Panc1 (cell line): ENCODE results near the gene MYT1. TPM values are rescaled to one million over a fixed set of nuclear protein-coding genes. Genes with fewer than 3 reads are reported as not detected.

Experiments used
- ATAC-seq: fragments of 200-7000 bp; cut with Tn5 transposase; 2 replicates; pipeline ENCODE4 v1.9.1; 2020; ENCODE audit warnings: mild to moderate bottlenecking, moderate library complexity
- BruUV-seq: library from RNA; stranded (reverse); fragments of 400-500 nt; replicated peaks from 2 replicates; lab custom pipeline; 2021; lab: Mats Ljungman, UMichigan
- CTCF ChIA-PET: fragments of 300-600 bp; sonication (Branson Sonifier 250); formaldehyde crosslinking; loops from one replicate; lab custom pipeline; 2022; ENCODE audit warnings: antibody characterized with exemption; lab: Charles Lee
- POLR2A ChIA-PET: fragments of 300-600 bp; sonication (Branson Sonifier 250); formaldehyde crosslinking; loops from one replicate; lab custom pipeline; 2022; ENCODE audit warnings: antibody characterized with exemption; lab: Charles Lee
- DNase-seq: peaks from one replicate; pipeline ENCODE4 v3.0.0-alpha.2; 2010; ENCODE audit warnings: low read depth, low spot score
- H3K27ac ChIP-seq: 2 replicates; pipeline ENCODE4 v1.5.1; 2011; ENCODE audit warnings: mild to moderate bottlenecking, low read length, inconsistent platforms
- H3K27me3 ChIP-seq: fragments of 200-500 bp; sonication (Bioruptor generic); 2 replicates; pipeline ENCODE4 v1.6.0; 2014; ENCODE audit warnings: low read length, inconsistent platforms; ENCODE audit not compliant: control insufficient read depth, insufficient read depth
- H3K36me3 ChIP-seq: fragments of 200-500 bp; sonication (Bioruptor generic); 2 replicates; pipeline ENCODE4 v1.5.1; 2014; ENCODE audit warnings: inconsistent platforms, mild to moderate bottlenecking, low read length, moderate library complexity; ENCODE audit not compliant: control insufficient read depth, insufficient read depth
- H3K4me1 ChIP-seq: 2 replicates; pipeline ENCODE4 v1.5.1; 2011; ENCODE audit warnings: inconsistent platforms, mild to moderate bottlenecking, low read length, moderate library complexity; ENCODE audit not compliant: control insufficient read depth, insufficient read depth
- H3K4me3 ChIP-seq, 2 experiments: 2 replicates each; pipeline ENCODE4 v1.5.1; 2011 to 2012; ENCODE audit warnings: low read depth in 2 of 2, low read length in 2 of 2, mild to moderate bottlenecking in 2 of 2, inconsistent platforms in 1 of 2, moderate library complexity in 1 of 2
- H3K9me3 ChIP-seq: fragments of 200-500 bp; sonication (Bioruptor generic); 2 replicates; pipeline ENCODE4 v1.5.1; 2014; ENCODE audit warnings: low read depth, mild to moderate bottlenecking, inconsistent platforms, low read length, moderate library complexity; ENCODE audit not compliant: control insufficient read depth, insufficient read depth
- POLR2AphosphoS5 ChIP-seq: IDR thresholded peaks from 2 replicates; pipeline ENCODE4 v1.6.1; 2012; ENCODE audit warnings: mild to moderate bottlenecking, low read depth, low read length, moderate library complexity
- REST ChIP-seq, 2 experiments: IDR thresholded peaks; 2 replicates each; pipeline ENCODE4 v1.6.1; 2011 to 2012; ENCODE audit warnings: low read depth in 2 of 2, control low read depth in 1 of 2, low read length in 1 of 2, mild to moderate bottlenecking in 1 of 2, moderate library complexity in 1 of 2; ENCODE audit not compliant: insufficient read depth in 1 of 2
- SIN3A ChIP-seq: IDR thresholded peaks from 2 replicates; pipeline ENCODE4 v1.6.1; 2012; ENCODE audit warnings: low read depth, mild to moderate bottlenecking, low read length, moderate library complexity, borderline replicate concordance; ENCODE audit not compliant: insufficient read depth
- TCF7L2 ChIP-seq: IDR thresholded peaks from 2 replicates; pipeline ENCODE4 v1.6.1; 2011; ENCODE audit warnings: mild to moderate bottlenecking, low read depth, low read length, inconsistent platforms
- in situ Hi-C: cut with HindIII; loops from 2 replicates; pipeline ENCODE4 v1.10.0; 2016; ENCODE audit warnings: low sequenced_read_pairs, low pct_unique_long_range_greater_than_20kb
- intact Hi-C: fragments of 100-400 bp; cut with micrococcal nuclease; formaldehyde crosslinking; loops from one replicate; pipeline ENCODE4 v1.10.0; 2022; ENCODE audit not compliant: unreplicated experiment
- total RNA-seq: library from RNA; stranded (reverse); gene quantifications from one replicate; pipeline ENCODE4 v1.2.1, GENCODE V29; 2021; ENCODE audit not compliant: unreplicated experiment
- TF ChIP-seq, protein P1 (sequence below): fragments of 450-650 bp; IDR thresholded peaks from 2 replicates; pipeline ENCODE4 v1.5.1; 2017; ENCODE audit warnings: mild to moderate bottlenecking

MYT1 gene
- total RNA-seq, 1 experiment from 2014 or later = 0.41 TPM

DNA sequence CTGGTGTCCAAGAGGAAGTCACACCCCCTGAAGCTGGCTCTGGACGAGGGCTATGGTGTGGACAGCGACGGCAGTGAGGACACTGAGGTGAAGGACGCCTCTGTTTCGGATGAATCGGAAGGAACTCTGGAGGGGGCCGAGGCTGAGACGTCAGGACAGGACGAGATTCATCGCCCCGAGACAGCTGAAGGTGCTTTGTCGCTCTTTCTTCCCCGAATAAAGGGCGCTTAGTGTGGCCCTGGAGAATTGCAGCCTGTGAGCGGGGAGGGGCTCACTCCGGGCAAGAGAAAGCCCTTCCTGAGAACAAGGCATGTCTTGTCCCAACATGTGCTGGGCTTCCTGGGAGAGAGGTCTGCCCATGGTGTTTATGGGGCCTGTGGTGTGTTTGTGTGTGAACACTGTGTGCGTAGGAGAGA is 41.4 kb downstream of the MYT1 start:
- H3K4me3 ChIP-seq = no peak overlapping the region
- POLR2A ChIA-PET = no interaction called here
- CTCF ChIA-PET = no interaction called here

DNA sequence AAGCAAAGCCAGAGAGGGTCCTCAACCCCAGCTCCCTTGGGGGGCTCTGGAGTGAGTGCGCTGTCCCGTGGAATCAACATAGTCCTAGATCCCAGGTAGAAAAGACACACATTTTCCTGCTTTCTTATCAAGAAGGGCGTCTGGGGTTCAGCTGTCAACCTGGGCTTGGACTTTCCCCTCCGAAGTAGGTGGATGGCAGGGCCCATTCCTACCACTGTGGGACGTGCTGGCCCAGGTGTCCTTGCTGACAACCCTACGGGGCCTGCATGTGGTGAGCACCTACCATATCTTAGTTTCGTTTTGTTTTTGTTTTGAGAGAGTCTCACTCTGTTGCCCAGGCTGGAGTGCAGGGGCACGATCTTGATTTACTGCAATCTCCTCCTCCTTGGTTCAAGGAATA is 42.4 kb downstream of the MYT1 start:
- in situ Hi-C loops (no loop called here), intact Hi-C loops (no loop called here)
- no peak for DNase-seq
- CTCF ChIA-PET = no interaction called here
- Histone ChIP-seq H3K9me3 (no peaks in the 10 kb centered on the region), H3K27me3 (no peaks in the 10 kb centered on the region), H3K27ac (no peak overlapping the region), H3K4me1 (no peaks in the 10 kb centered on the region), H3K36me3 (no peaks in the 10 kb centered on the region), H3K4me3 (no peak overlapping the region)
- POLR2A ChIA-PET = no interaction called here
- BruUV-seq = no TSS peak
- TF ChIP-seq POLR2AphosphoS5 (no peak), REST (IDR thresholded peaks at IDR 0.05; ENCODE audit: insufficient read depth in 1 of 2, low read depth in 2 of 2, low read length in 1 of 2) (no peak), SIN3A (no peak), TCF7L2 (no peak)
- TF ChIP-seq, protein P1, sequence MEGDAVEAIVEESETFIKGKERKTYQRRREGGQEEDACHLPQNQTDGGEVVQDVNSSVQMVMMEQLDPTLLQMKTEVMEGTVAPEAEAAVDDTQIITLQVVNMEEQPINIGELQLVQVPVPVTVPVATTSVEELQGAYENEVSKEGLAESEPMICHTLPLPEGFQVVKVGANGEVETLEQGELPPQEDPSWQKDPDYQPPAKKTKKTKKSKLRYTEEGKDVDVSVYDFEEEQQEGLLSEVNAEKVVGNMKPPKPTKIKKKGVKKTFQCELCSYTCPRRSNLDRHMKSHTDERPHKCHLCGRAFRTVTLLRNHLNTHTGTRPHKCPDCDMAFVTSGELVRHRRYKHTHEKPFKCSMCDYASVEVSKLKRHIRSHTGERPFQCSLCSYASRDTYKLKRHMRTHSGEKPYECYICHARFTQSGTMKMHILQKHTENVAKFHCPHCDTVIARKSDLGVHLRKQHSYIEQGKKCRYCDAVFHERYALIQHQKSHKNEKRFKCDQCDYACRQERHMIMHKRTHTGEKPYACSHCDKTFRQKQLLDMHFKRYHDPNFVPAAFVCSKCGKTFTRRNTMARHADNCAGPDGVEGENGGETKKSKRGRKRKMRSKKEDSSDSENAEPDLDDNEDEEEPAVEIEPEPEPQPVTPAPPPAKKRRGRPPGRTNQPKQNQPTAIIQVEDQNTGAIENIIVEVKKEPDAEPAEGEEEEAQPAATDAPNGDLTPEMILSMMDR = no peak
- no peak for ATAC-seq

More for the DNA sequence above, 41.4 kb downstream of the MYT1 start:
- no TSS peak for BruUV-seq
- Histone ChIP-seq H3K9me3 (no peaks in the 10 kb centered on the region), H3K27me3 (0 out of 2 replicates have a peak, but pooled peaks cover 4% of the 10 kb centered on the region), H3K27ac (no peak overlapping the region), H3K36me3 (no peaks in the 10 kb centered on the region), H3K4me1 (no peaks in the 10 kb centered on the region)
- intact Hi-C loops (no loop called here), in situ Hi-C loops (no loop called here)
- TF ChIP-seq, protein P1 = no peak
- TF ChIP-seq SIN3A (no peak), REST (IDR thresholded peaks at IDR 0.05; ENCODE audit: insufficient read depth in 1 of 2, low read depth in 2 of 2, low read length in 1 of 2) (no peak), POLR2AphosphoS5 (no peak), TCF7L2 (no peak)
- DNase-seq (no peak), ATAC-seq (no peak)
